ENCODE measurements around the gene HOXA6. TPM values are rescaled to one million over a fixed set of nuclear protein-coding genes. Genes with fewer than 3 reads are reported as not detected.

HOXA6 gene
- total RNA-seq, 1 donor from 2014 or later: not detected

DNA sequence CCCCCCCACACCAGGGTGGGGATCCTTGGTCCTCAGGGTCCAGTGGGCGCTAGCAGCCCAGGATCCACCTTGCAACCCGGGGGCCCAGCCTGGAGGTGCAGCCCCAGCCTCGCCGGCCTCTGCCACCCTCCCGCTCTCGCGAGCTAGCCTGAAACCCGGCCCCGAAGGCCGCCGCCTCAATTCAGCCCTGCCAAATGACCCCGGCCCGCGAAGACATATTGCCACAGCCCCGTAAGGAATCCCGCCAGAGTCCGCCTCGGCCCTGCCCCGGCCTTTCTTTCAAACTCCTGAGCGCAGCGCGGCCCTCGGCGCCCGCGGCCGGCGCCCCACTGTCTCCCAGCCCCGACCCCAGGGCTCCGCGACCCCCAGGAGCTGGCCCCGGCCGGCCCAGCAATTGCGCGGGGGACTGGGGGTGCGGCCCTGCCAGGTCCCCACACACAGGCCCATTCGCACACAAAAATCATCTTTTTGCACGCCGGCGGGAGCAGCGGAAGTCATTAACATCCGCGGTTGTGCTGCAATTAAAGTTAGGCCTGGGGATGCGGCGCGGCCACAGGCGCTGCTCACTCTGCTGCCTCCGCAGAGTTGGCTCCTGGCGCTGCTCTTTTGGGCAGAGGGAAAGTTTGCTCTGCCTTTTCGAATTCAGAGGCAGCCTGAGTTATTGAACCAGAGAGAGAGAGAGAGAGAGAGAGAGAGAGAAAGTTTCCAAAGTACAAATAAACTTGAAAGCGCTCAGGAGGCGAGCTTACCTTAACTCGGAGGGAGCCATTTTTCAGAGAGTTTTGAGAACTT, 8.0 kb downstream of the HOXA6 start:
- Mint-ChIP-seq H3K36me3 (ENCODE audit: low read depth, unreplicated experiment) (peaks cover 4% of the 10 kb centered on the region), H3K4me3 (ENCODE audit: unreplicated experiment) (no peak overlapping the region), H3K27me3 (ENCODE audit: unreplicated experiment) (peaks cover 24% of the 10 kb centered on the region), H3K9me3 (ENCODE audit: unreplicated experiment) (no peaks in the 10 kb centered on the region), H3K4me1 (ENCODE audit: unreplicated experiment) (peaks cover 31% of the 10 kb centered on the region), H3K27ac (ENCODE audit: unreplicated experiment) (no peak overlapping the region)
- DNase-seq (ENCODE audit: low spot score): peak; percentile 38
- TF ChIP-seq, protein P1, sequence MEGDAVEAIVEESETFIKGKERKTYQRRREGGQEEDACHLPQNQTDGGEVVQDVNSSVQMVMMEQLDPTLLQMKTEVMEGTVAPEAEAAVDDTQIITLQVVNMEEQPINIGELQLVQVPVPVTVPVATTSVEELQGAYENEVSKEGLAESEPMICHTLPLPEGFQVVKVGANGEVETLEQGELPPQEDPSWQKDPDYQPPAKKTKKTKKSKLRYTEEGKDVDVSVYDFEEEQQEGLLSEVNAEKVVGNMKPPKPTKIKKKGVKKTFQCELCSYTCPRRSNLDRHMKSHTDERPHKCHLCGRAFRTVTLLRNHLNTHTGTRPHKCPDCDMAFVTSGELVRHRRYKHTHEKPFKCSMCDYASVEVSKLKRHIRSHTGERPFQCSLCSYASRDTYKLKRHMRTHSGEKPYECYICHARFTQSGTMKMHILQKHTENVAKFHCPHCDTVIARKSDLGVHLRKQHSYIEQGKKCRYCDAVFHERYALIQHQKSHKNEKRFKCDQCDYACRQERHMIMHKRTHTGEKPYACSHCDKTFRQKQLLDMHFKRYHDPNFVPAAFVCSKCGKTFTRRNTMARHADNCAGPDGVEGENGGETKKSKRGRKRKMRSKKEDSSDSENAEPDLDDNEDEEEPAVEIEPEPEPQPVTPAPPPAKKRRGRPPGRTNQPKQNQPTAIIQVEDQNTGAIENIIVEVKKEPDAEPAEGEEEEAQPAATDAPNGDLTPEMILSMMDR (IDR thresholded peaks at IDR 0.05; ENCODE audit: unreplicated experiment): no peak

DNA sequence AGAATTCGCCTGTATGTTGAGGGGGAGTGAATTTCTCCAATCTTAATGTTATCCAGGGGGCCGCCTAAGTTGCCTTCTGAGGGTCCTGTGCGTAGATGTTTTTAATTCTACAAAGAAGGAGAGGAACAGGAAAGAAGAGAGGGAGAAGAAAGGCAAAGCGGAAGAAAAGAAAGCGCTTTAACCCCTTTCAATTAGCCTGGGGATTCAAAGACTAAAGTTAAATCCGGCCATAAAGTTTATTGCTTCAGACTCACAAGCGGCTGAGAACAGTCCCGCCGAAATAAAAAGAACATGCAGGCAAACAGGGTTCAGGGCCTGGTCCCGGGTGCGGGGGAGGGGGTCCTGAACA, 8.6 kb downstream of the HOXA6 start:
- no peak overlapping the region for H3K27ac Mint-ChIP-seq (ENCODE audit: unreplicated experiment)
- H3K9me3 Mint-ChIP-seq (ENCODE audit: unreplicated experiment): no peaks in the 10 kb centered on the region
- TF ChIP-seq, protein P1 (IDR thresholded peaks at IDR 0.05; ENCODE audit: unreplicated experiment): no peak
- H3K4me1 Mint-ChIP-seq (ENCODE audit: unreplicated experiment): peaks cover 30% of the 10 kb centered on the region
- peaks cover 21% of the 10 kb centered on the region for H3K27me3 Mint-ChIP-seq (ENCODE audit: unreplicated experiment)
- no peak overlapping the region for H3K4me3 Mint-ChIP-seq (ENCODE audit: unreplicated experiment)
- H3K36me3 Mint-ChIP-seq (ENCODE audit: low read depth, unreplicated experiment): peaks cover 4% of the 10 kb centered on the region
- no peak for DNase-seq (ENCODE audit: low spot score)

DNA sequence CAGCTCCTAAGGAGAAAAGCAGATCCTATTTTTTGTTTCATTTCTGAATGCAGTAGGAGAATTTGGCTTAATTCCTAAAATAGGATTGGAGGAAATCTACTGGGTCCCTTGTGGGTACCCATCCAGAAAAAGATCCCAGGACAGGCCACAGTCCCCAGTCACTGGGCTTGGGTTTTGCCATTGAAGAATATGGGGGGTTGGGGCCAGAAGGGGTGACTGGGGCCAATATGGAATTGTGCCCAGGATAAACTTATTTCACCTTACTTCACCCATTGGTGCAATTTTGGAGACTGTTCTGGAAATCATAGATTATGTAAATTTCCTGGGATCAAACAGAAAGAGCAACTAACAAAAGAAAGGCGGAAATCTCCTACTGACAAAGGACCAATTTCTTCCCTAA, 9.1 kb downstream of the HOXA6 start:
- Mint-ChIP-seq H3K27me3 (ENCODE audit: unreplicated experiment) (peaks cover 24% of the 10 kb centered on the region), H3K9me3 (ENCODE audit: unreplicated experiment) (no peaks in the 10 kb centered on the region), H3K36me3 (ENCODE audit: low read depth, unreplicated experiment) (peaks cover 4% of the 10 kb centered on the region), H3K4me1 (ENCODE audit: unreplicated experiment) (peaks cover 33% of the 10 kb centered on the region), H3K4me3 (ENCODE audit: unreplicated experiment) (no peak overlapping the region), H3K27ac (ENCODE audit: unreplicated experiment) (no peak overlapping the region)
- no peak for DNase-seq (ENCODE audit: low spot score)
- TF ChIP-seq, protein P1 (IDR thresholded peaks at IDR 0.05; ENCODE audit: unreplicated experiment): no peak

DNA sequence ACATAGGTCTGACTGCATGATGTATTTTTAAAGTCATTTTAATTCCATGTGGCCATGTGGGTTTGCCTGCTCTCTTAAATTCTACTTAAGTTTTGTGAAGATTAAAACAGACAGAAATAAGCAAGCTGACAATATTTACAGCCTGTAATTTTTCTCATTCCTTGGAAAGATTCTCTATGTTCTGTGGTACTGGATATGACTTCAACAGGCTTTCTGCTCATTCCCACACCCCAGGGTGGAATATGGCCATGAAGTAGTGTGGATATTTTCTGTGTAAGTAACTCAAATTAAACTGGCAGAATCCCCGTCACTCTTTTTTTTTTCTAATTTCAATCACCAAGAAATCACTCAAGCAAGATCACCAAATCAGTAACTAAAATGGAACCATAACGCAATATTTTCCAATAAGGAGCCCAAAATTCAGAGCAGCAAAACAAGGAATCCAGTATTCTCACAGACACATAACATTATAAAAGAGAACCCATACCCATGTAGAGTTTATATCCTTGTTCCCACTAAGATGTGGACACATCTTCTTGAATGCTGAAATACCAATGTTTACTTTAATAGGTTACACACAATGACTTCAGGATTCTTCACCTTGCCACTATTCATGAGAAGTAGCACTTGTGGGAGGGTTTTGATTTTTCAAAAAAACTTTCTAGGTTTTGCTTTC, 9.8 kb downstream of the HOXA6 start:
- Mint-ChIP-seq H3K4me3 (ENCODE audit: unreplicated experiment) (no peak overlapping the region), H3K36me3 (ENCODE audit: low read depth, unreplicated experiment) (peaks cover 4% of the 10 kb centered on the region), H3K9me3 (ENCODE audit: unreplicated experiment) (no peaks in the 10 kb centered on the region), H3K27me3 (ENCODE audit: unreplicated experiment) (peaks cover 27% of the 10 kb centered on the region), H3K27ac (ENCODE audit: unreplicated experiment) (no peak overlapping the region), H3K4me1 (ENCODE audit: unreplicated experiment) (peaks cover 33% of the 10 kb centered on the region)
- DNase-seq (ENCODE audit: low spot score): no peak
- TF ChIP-seq, protein P1 (IDR thresholded peaks at IDR 0.05; ENCODE audit: unreplicated experiment): no peak

DNA sequence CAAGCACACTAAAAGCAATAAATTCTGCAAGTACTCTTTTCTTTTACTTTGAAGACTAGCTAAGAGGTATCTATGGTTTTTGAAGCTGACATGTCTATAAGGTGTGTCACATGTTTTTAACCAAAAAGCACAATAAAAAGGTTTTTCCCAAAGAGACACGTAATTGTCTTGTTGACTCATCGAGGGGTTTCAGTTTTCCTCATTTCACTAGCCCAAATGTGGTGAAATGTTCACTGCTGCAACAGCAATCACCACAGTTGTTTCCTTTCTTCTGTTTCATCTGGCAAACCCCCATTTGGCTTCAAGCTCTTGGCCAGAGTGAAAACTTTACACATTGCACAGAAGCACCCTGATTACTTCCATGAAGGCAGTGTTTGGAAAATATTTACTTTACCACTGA, 13.2 kb downstream of the HOXA6 start:
- Mint-ChIP-seq H3K27ac (ENCODE audit: unreplicated experiment) (no peak overlapping the region), H3K27me3 (ENCODE audit: unreplicated experiment) (peaks cover 29% of the 10 kb centered on the region), H3K4me3 (ENCODE audit: unreplicated experiment) (no peak overlapping the region), H3K36me3 (ENCODE audit: low read depth, unreplicated experiment) (no peaks in the 10 kb centered on the region), H3K4me1 (ENCODE audit: unreplicated experiment) (peaks cover 23% of the 10 kb centered on the region), H3K9me3 (ENCODE audit: unreplicated experiment) (no peaks in the 10 kb centered on the region)
- DNase-seq (ENCODE audit: low spot score): no peak
- TF ChIP-seq, protein P1 (IDR thresholded peaks at IDR 0.05; ENCODE audit: unreplicated experiment): no peak

Data from endothelial cell (in vitro differentiated cells).